ENCODE results near the gene ZNF573.
"Not testable (repeated sequence)": the region's sequence is repeated elsewhere in the genome, so short reads cannot be mapped to it uniquely, and the experiment has no call there.

DNA sequence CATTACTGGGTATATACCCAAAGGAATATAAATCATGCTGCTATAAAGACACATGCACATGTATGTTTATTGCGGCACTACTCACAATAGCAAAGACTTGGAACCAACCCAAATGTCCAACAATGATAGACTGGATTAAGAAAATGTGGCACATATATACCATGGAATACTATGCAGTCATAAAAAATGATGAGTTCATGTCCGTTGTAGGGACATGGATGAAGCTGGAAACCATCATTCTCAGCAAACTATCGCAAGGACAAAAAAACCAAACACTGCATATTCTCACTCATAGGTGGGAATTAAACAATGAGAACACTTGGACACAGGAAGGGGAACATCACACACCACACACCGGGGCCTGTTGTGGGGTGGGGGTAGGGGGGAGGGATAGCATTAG lies 21.7 kb downstream of the ZNF573 start:
- TF ChIP-seq EZH2 (IDR thresholded peaks at IDR 0.05; ENCODE audit: borderline replicate concordance), result not testable (repeated sequence)
- TF ChIP-seq, protein P1, sequence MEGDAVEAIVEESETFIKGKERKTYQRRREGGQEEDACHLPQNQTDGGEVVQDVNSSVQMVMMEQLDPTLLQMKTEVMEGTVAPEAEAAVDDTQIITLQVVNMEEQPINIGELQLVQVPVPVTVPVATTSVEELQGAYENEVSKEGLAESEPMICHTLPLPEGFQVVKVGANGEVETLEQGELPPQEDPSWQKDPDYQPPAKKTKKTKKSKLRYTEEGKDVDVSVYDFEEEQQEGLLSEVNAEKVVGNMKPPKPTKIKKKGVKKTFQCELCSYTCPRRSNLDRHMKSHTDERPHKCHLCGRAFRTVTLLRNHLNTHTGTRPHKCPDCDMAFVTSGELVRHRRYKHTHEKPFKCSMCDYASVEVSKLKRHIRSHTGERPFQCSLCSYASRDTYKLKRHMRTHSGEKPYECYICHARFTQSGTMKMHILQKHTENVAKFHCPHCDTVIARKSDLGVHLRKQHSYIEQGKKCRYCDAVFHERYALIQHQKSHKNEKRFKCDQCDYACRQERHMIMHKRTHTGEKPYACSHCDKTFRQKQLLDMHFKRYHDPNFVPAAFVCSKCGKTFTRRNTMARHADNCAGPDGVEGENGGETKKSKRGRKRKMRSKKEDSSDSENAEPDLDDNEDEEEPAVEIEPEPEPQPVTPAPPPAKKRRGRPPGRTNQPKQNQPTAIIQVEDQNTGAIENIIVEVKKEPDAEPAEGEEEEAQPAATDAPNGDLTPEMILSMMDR (IDR thresholded peaks at IDR 0.05; ENCODE audit: poor library complexity), result not testable (repeated sequence)

Data from hepatocyte (in vitro differentiated cells).